ENCODE results near the gene TUSC2.

The TUSC2 gene

GRCh38 chr3:50355829-50356552 is 28.0 kb upstream of the TUSC2 start:
- DNase-seq (ENCODE audit: low read depth, low spot score), result no peak
- no peak overlapping the region for H3K4me3 ChIP-seq (ENCODE audit: low read length)

GRCh38 chr3:50354850-50355249 is 26.8 kb upstream of the TUSC2 start:
- no peak overlapping the region for H3K4me3 ChIP-seq (ENCODE audit: low read length)
- DNase-seq (ENCODE audit: low read depth, low spot score), result no peak

GRCh38 chr3:50354186-50354764 is 26.3 kb upstream of the TUSC2 start:
- H3K4me3 ChIP-seq (ENCODE audit: low read length), result no peak overlapping the region
- no peak for DNase-seq (ENCODE audit: low read depth, low spot score)

- H3K4me3 ChIP-seq (ENCODE audit: low read length), result no peak overlapping the region
- no peak for DNase-seq (ENCODE audit: low read depth, low spot score)
These were observed 25.4 kb upstream of the TUSC2 start for GRCh38 chr3:50353245-50354004.

GRCh38 chr3:50352781-50353180 is 24.8 kb upstream of the TUSC2 start:
- no peak for DNase-seq (ENCODE audit: low read depth, low spot score)
- H3K4me3 ChIP-seq (ENCODE audit: low read length), result no peak overlapping the region

GRCh38 chr3:50351323-50351697 is 23.3 kb upstream of the TUSC2 start:
- peak overlapping the region; percentile 79 for H3K4me3 ChIP-seq (ENCODE audit: low read length)
- DNase-seq (ENCODE audit: low read depth, low spot score), result no peak

- peak; percentile 94 for DNase-seq (ENCODE audit: low read depth, low spot score)
- H3K4me3 ChIP-seq (ENCODE audit: low read length), result peak within 1 kb of the TSS; percentile 79
These were observed 22.7 kb upstream of the TUSC2 start, which contains the start of the genes CYB561D2 and NPRL2 for GRCh38 chr3:50350527-50351322. TSS of gene CYB561D2 (plus strand) at chr3:50350862. CDS start at chr3:50351434, 572 bp downstream. TSS of gene NPRL2 (minus strand) at chr3:50350775. CDS start at chr3:50350652, 123 bp downstream.

GRCh38 chr3:50350213-50350526 is 22.1 kb upstream of the TUSC2 start:
- DNase-seq (ENCODE audit: low read depth, low spot score), result no peak
- H3K4me3 ChIP-seq (ENCODE audit: low read length), result peak overlapping the region; percentile 79

GRCh38 chr3:50347187-50347813 is 19.3 kb upstream of the TUSC2 start:
- H3K4me3 ChIP-seq (ENCODE audit: low read length), result no peak overlapping the region
- DNase-seq (ENCODE audit: low read depth, low spot score), result no peak

GRCh38 chr3:50345586-50346234 is 17.7 kb upstream of the TUSC2 start, which contains the start of gene ZMYND10:
TSS of gene ZMYND10 (minus strand) at chr3:50345732. CDS start at chr3:50345579, 153 bp downstream.
- peak within 1 kb of the TSS; percentile 57 for H3K4me3 ChIP-seq (ENCODE audit: low read length)
- peak; percentile 60 for DNase-seq (ENCODE audit: low read depth, low spot score)

- peak overlapping the region; percentile 57 for H3K4me3 ChIP-seq (ENCODE audit: low read length)
- DNase-seq (ENCODE audit: low read depth, low spot score), result no peak
These were observed 17.0 kb upstream of the TUSC2 start for GRCh38 chr3:50345008-50345407.

GRCh38 chr3:50342813-50343633 is 15.0 kb upstream of the TUSC2 start:
- no peak overlapping the region for H3K4me3 ChIP-seq (ENCODE audit: low read length)
- DNase-seq (ENCODE audit: low read depth, low spot score), result no peak

- DNase-seq (ENCODE audit: low read depth, low spot score), result no peak
- no peak overlapping the region for H3K4me3 ChIP-seq (ENCODE audit: low read length)
These were observed 14.1 kb upstream of the TUSC2 start for GRCh38 chr3:50341996-50342650.

GRCh38 chr3:50341537-50341936 is 13.5 kb upstream of the TUSC2 start:
- DNase-seq (ENCODE audit: low read depth, low spot score), result no peak
- H3K4me3 ChIP-seq (ENCODE audit: low read length), result no peak overlapping the region

GRCh38 chr3:50340448-50341329 is 12.7 kb upstream of the TUSC2 start, which contains the start of gene RASSF1:
TSS of gene RASSF1 (minus strand) at chr3:50340836. CDS start at chr3:50340805, 31 bp downstream.
- no peak within 1 kb of the TSS for H3K4me3 ChIP-seq (ENCODE audit: low read length)
- DNase-seq (ENCODE audit: low read depth, low spot score), result no peak

- no peak overlapping the region for H3K4me3 ChIP-seq (ENCODE audit: low read length)
- DNase-seq (ENCODE audit: low read depth, low spot score), result no peak
These were observed 12.1 kb upstream of the TUSC2 start for GRCh38 chr3:50340147-50340447.
